SJSA1 (cell line): ENCODE data around the gene PLXNA4. TPM values are rescaled to one million over a fixed set of nuclear protein-coding genes. Genes with fewer than 3 reads are reported as not detected.

Experiments used
- DNase-seq, 2 experiments: peaks; one replicate each; pipeline ENCODE4 v3.0.0-alpha.2; 2015 to 2020; ENCODE audit warnings: low spot score in 2 of 2, low read depth in 1 of 2
- H3K27ac ChIP-seq: fragments of 250-450 bp; sonication (Bioruptor Pico); 2 replicates; pipeline ENCODE4 v1.5.1; 2020; ENCODE audit warnings: mild to moderate bottlenecking, moderate library complexity
- H3K27me3 ChIP-seq: fragments of 250-450 bp; sonication (Bioruptor Pico); replicated peaks from 2 replicates; pipeline ENCODE4 v1.5.1; 2020; ENCODE audit warnings: mild to moderate bottlenecking, moderate library complexity
- H3K36me3 ChIP-seq: fragments of 250-450 bp; sonication (Bioruptor Pico); 2 replicates; pipeline ENCODE4 v1.5.1; 2020; ENCODE audit warnings: mild to moderate bottlenecking
- H3K4me1 ChIP-seq: fragments of 250-450 bp; sonication (Bioruptor Pico); replicated peaks from 2 replicates; pipeline ENCODE4 v1.6.1; 2021; ENCODE audit warnings: mild to moderate bottlenecking
- H3K4me3 ChIP-seq: fragments of 250-450 bp; sonication (Bioruptor Pico); 2 replicates; pipeline ENCODE4 v1.5.1; 2020; ENCODE audit warnings: mild to moderate bottlenecking
- H3K9me3 ChIP-seq: fragments of 250-450 bp; sonication (Bioruptor Pico); replicated peaks from 2 replicates; pipeline ENCODE4 v1.5.1; 2020; ENCODE audit warnings: mild to moderate bottlenecking
- total RNA-seq: library from RNA; depleted of rRNA; stranded (reverse); fragments of >200 nt; shearing (Covaris generic); gene quantifications from 2 replicates; pipeline ENCODE4 v1.2.3, GENCODE V29; 2014

Gene PLXNA4
- total RNA-seq, 1 experiment from 2014 or later: not detected

DNA sequence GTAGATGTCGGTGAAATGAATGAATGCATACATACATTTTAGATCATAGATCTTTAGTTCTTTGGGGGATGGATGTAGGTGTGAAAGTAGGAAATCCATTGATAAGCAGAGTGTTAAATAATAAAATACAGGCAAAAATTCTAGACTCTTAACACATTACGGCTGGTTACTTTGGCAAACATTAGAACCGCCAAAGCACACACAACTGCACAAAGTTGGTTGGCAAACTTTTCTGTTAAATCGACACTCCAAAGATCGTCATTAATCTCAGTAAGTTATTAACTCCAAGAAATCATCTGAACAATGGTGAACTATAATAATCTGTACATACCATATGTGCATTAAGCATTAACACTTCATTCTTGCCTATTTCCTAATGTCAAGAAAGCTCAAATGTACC is 231.2 kb downstream of the PLXNA4 start:
- no peak overlapping the region for H3K4me3 ChIP-seq
- H3K36me3 ChIP-seq: no peaks in the 10 kb centered on the region
- DNase-seq: no peak
- H3K4me1 ChIP-seq: no peaks in the 10 kb centered on the region
- H3K27me3 ChIP-seq: no peaks in the 10 kb centered on the region; the same call in 1 of the 2 replicates
- H3K27ac ChIP-seq: no peak overlapping the region
- H3K9me3 ChIP-seq: no peaks in the 10 kb centered on the region

DNA sequence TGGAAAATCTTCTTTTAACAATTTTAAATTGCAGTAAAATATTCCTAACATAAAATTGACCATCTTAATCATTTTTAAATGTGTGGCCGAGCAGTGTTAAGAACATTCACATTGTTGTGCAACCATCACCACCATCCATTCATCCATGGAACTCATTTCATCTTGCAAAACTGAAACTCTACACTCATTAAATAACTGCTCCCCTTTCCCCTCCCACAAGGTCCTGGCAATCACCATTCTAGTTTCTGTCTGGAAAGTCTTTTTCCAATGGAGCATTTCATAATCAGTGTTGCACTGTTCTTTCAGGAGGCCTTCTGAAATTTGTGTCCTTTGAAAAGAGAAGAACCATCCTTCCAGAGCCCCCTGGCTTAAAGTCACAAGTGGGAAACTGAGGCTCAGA is 233.1 kb downstream of the PLXNA4 start:
- H3K27ac ChIP-seq: no peak overlapping the region
- no peak overlapping the region for H3K4me3 ChIP-seq
- no peaks in the 10 kb centered on the region; the same call in 1 of the 2 replicates for H3K27me3 ChIP-seq
- DNase-seq: no peak
- H3K36me3 ChIP-seq: no peaks in the 10 kb centered on the region
- no peaks in the 10 kb centered on the region for H3K4me1 ChIP-seq
- no peaks in the 10 kb centered on the region for H3K9me3 ChIP-seq

DNA sequence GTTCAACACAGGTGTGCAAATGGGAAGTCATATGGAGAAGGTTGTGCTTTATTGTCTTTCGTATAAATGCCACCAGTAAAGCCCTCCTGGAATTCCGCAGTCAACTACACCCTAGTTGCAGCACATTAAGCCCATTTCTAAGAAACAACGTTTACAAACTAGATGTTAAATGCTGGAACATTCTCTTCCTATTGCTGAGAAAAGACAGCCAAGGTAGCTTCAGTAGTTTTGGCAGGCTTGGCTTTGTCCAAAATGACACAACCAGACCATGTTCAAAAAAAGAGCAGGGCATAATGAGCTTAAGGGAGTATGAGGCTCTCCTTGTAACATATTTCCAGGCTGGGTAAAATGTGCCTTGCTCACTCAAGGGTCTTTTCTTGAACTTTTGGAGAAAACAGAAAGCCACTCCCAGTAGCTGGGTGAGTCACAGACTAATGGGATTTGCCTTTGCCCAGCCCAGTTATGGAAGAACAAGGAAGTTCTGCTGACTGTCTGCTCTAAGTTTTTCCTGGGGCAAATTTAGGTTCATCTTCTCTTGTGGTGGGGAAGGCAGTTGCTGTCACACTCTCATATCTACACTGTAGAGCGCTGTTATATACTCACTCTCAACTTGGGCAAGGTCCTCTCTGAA is 238.7 kb downstream of the PLXNA4 start:
- DNase-seq: no peak
- H3K9me3 ChIP-seq: no peaks in the 10 kb centered on the region
- H3K27ac ChIP-seq: no peak overlapping the region
- no peaks in the 10 kb centered on the region for H3K27me3 ChIP-seq
- H3K4me3 ChIP-seq: no peak overlapping the region
- H3K36me3 ChIP-seq: no peaks in the 10 kb centered on the region
- H3K4me1 ChIP-seq: no peaks in the 10 kb centered on the region

DNA sequence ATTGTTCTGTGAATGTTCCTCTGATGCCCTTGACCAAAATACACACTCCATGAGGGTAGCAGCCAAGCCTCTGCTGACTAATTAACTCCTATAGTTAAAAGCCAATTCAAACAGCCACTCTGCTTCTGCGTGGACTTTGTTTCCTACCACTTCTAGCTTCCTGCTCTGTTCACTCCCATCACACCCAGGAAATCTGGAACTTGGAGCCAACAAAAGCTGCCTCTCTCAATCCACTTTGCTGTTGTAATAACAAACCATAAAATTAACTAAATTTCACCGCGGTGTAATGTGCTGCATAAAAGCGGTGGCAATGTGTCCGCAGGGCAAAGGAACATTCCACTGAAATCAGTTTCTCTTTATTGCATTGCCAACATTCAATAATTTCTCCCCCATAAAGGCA is 239.5 kb downstream of the PLXNA4 start:
- no peak overlapping the region for H3K27ac ChIP-seq
- no peaks in the 10 kb centered on the region for H3K36me3 ChIP-seq
- DNase-seq: no peak
- H3K4me1 ChIP-seq: no peaks in the 10 kb centered on the region
- no peak overlapping the region for H3K4me3 ChIP-seq
- H3K9me3 ChIP-seq: no peaks in the 10 kb centered on the region
- H3K27me3 ChIP-seq: no peaks in the 10 kb centered on the region

DNA sequence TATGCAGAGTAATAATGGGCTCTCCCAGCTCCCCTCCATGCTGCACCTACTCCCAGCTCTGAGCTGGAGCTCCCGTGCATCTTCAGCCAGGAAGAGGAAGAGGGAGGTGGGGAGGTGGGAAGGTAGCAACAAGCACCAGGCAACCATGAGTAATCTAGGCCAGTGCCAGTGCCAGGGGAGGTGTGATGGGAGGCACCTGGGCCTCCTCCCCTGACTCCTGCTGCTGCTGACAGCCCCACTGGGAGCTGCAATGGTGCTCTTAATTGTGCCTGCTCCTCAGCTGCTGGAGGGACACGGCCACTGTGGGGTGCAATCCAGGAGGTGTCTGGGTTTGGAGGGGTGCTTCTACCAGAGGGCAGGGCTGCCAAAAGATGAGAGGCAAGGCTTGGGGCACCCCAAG is 243.0 kb downstream of the PLXNA4 start:
- no peak for DNase-seq
- no peaks in the 10 kb centered on the region for H3K36me3 ChIP-seq
- no peak overlapping the region for H3K27ac ChIP-seq
- H3K4me1 ChIP-seq: no peaks in the 10 kb centered on the region
- H3K27me3 ChIP-seq: no peaks in the 10 kb centered on the region
- H3K4me3 ChIP-seq: no peak overlapping the region
- H3K9me3 ChIP-seq: no peaks in the 10 kb centered on the region

DNA sequence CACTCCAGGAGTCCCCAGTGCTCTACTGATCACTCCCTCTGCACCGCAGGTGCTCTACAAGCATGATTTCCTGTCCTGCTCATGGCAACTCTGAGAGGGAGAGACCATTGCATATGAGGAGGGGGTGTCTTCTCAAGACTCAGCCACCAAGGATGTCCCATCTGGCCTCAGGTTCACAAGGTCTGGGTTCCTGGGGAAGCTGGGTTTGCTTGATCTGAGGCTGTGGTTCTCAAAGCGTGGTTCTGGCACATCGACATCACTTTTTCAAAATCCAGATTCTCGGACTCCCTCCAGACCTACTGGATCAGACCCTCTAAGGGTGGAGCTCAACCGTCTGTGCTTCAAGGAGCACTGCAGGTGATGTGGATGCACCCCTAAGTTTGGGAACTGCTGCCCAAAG is 247.5 kb downstream of the PLXNA4 start:
- no peak for DNase-seq
- no peaks in the 10 kb centered on the region for H3K36me3 ChIP-seq
- no peaks in the 10 kb centered on the region for H3K9me3 ChIP-seq
- no peak overlapping the region for H3K27ac ChIP-seq
- H3K27me3 ChIP-seq: no peaks in the 10 kb centered on the region; the same call in 1 of the 2 replicates
- H3K4me3 ChIP-seq: no peak overlapping the region
- no peaks in the 10 kb centered on the region for H3K4me1 ChIP-seq

DNA sequence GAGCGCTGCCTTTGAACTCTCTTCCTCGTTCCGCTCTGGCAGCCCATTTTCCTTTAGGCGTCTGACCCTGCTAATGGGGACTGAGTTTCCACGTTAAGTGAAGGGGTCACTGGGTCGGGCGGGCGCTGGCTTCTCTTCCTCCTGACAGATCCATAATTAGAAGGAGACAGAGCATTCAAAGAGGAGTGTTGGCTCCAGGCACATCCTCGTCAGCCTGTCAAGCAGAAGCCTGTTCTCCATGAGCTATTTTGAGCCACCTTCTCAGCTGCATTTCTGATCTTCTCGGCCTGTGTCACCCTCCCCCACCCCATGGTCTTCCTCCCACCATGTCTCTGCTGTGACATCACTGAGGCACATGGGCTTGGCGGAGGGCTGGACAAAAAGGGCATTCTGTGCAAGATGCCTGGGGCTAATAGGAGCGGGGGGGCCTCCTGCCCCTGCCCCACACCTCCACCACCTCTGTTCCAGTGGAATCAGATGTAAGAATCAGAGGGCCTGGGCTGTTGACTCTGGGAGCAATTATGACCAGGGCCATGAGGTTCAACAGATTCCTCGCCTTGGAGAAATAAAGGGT is 248.1 kb downstream of the PLXNA4 start:
- no peak for DNase-seq
- Histone ChIP-seq H3K36me3 (no peaks in the 10 kb centered on the region), H3K27me3 (no peaks in the 10 kb centered on the region; the same call in 1 of the 2 replicates), H3K4me1 (no peaks in the 10 kb centered on the region), H3K9me3 (no peaks in the 10 kb centered on the region), H3K27ac (no peak overlapping the region), H3K4me3 (no peak overlapping the region)

DNA sequence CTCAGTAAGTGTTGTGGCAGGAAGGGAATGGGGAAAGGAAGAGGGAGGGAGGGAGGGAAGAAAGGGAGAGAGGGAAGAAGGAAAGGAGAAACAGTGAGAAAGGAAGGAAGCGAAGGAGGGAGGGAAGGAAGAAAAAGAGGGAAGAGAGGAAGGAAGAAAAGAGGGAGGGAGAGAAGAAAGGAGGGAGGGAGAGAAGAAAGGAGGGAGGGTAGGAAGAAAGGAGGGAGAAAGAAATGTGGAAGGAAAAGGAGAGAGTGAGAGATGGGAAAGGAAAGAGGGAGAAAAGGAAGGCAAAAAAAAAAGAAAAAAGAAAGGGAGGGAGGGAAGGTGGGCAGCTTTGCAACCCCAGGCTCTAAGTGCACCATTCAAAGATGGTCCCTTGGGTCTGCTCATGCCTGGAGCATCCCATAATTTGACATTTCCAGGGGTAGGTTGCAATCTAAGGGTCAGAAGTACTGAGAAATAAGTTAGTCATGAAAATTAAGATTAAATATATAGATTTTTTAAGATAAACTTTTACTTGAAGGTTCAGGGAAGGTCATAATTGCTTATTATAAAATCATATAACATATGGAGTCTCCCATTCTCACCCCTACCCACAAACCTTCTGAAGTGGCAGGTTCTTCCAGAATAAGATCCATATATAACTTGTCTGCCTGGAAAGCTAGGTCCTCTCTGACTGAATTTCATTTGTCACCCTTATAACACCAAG is 249.2 kb downstream of the PLXNA4 start:
- Histone ChIP-seq H3K27me3 (no peaks in the 10 kb centered on the region; the same call in 1 of the 2 replicates), H3K4me3 (no peak overlapping the region), H3K9me3 (no peaks in the 10 kb centered on the region), H3K36me3 (no peaks in the 10 kb centered on the region), H3K4me1 (no peaks in the 10 kb centered on the region), H3K27ac (no peak overlapping the region)
- DNase-seq: no peak

DNA sequence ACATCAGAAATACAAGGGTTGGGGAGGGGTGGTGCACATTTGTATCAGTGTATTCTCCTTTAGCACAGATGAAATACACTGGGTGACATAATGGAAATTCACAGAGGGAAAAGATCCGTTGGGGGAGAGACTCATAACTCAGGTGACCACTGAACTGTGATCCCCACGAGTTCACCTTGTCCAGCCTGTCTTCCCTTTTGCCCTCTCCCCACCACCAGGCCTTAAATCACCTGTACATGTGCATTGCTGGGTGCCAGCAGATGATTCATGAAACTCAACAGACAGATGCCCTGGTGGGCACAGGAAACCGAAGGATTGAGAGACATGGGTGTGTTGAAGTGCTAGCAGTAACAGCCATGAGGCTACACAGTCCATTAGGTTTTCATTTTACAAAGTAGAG is 253.3 kb downstream of the PLXNA4 start:
- no peak for DNase-seq
- H3K4me3 ChIP-seq: no peak overlapping the region
- no peak overlapping the region for H3K27ac ChIP-seq
- no peaks in the 10 kb centered on the region for H3K4me1 ChIP-seq
- no peaks in the 10 kb centered on the region for H3K9me3 ChIP-seq
- H3K27me3 ChIP-seq: peaks cover 8% of the 10 kb centered on the region; the same call in 1 of the 2 replicates
- H3K36me3 ChIP-seq: no peaks in the 10 kb centered on the region

DNA sequence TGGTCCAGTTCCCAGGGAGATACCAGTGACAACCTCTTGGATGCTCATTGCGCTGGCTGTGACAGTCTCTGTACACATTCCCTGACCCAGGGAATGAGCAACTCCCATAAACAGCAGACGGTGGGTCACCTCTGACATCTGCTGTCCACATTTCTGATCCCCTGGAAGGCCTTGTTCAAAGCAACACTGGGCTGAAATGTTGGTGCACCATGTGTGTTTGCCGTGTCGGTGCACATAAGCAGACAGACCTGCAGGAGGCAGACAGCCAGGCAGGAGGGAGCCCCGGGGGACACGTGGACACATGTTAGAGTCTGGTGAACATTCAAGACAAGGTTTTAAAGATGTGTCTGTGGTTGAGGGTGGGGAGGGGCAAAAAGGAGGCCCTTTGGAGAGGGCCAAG is 254.9 kb downstream of the PLXNA4 start:
- H3K36me3 ChIP-seq: no peaks in the 10 kb centered on the region
- no peaks in the 10 kb centered on the region for H3K9me3 ChIP-seq
- H3K4me1 ChIP-seq: no peaks in the 10 kb centered on the region
- no peak overlapping the region for H3K4me3 ChIP-seq
- H3K27me3 ChIP-seq: peaks cover 8% of the 10 kb centered on the region; the same call in 1 of the 2 replicates
- no peak overlapping the region for H3K27ac ChIP-seq
- DNase-seq: no peak

DNA sequence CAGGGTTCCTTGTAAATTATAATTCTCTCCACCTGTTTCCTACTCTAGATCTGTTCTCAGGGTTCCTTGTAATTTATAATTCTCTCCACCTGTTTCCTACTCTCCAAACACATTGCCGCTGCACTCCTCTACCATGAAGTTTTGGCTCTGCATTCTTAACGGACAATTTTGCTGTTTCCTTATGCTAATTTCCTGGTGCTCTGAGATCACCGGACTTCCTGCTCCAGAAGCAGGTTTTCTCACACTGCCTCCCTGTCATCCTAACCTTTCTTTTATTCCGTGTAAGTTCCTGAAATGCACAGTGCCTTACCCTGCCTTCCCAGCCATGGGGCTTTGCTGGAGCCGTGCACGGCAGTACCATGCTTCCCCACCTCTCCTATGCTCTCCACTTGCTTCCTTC is 256.8 kb downstream of the PLXNA4 start:
- no peaks in the 10 kb centered on the region for H3K4me1 ChIP-seq
- H3K4me3 ChIP-seq: no peak overlapping the region

DNA sequence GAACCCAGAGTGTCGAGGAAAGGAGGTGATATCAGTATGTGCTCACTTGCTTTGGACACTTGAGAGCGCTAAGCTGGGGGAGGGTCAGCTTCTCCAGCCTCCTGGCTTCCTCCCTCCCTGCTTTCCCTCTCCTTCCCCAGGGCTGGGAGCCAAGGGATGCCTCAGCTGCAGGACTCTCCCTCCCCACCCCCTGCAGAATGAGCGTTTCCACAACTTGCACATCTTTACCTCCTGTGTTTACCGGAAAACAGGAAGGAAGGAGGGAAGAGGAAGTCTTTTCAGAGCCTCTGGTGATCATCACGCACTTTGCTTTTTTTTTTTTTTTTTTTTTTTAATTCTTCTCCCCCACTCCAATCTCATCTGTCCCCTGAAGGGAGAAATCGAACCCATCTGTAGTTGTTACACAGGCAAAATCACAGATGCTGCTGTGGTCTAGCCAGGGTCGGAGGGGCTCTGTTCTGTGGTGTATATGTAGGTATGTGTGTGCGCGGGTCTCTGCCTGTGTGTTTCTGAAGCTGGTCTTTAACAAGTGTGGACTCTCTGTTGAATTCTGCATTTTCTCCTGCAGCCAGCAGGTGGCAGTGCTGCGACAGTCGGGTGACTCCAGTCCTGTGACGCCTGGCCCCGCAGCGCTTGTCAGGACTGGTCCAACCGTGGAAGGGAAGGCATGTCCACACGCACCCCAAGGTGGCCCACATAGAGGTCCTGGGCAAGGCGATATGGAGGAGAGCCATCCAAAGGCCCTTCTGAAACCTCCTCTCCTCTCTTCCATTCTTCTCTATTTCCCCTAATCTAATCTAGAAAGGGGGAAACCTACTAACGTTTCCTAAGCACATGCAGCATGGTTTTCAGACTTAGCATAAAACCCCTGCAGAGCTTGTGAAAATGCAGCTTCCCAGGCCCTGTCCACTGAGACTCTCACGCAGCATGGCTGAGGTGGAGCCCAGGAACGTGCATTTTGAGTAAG is 257.6 kb downstream of the PLXNA4 start:
- H3K4me3 ChIP-seq: no peak overlapping the region
- no peaks in the 10 kb centered on the region for H3K4me1 ChIP-seq

More for the DNA sequence above, 256.8 kb downstream of the PLXNA4 start:
- Histone ChIP-seq H3K27me3 (peaks cover 8% of the 10 kb centered on the region; the same call in 1 of the 2 replicates), H3K9me3 (no peaks in the 10 kb centered on the region), H3K27ac (no peak overlapping the region), H3K36me3 (no peaks in the 10 kb centered on the region)
- DNase-seq: no peak

DNA sequence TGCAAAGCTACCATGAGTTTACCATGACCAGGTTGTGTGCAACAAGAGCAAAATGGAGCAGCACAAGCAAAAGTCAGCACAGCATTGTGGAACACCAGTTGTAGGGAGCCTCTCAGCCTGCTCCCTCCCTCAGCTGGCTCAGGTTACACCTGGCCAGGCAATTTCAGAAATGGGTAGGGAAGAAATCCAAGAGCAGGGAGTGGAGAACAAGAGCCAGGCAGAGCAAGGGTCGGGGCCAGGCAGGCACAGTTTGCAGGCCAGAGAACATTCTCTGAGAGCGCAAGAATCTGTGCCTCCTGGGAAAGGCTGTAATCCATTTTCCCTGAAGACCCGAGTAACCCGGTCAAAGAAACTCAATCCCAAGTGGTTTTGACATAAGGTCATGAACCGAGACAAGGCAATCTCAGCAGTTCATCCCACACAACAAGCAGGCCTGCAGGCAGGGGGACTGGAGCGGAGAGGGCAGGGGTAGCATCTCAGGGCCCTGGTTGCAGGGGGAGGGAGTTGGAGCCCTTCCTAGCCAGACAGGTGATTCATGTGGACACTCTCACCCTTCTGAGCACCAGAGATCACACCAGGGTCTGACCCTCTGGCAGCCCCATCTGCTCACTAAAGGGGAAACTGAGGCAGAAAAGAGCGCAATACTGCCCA is 258.4 kb downstream of the PLXNA4 start:
- no peak for DNase-seq
- Histone ChIP-seq H3K4me1 (no peaks in the 10 kb centered on the region), H3K36me3 (no peaks in the 10 kb centered on the region), H3K9me3 (no peaks in the 10 kb centered on the region), H3K27ac (no peak overlapping the region), H3K4me3 (no peak overlapping the region), H3K27me3 (0 out of 2 replicates have a peak, but pooled peaks cover 8% of the 10 kb centered on the region)

More for the DNA sequence above, 257.6 kb downstream of the PLXNA4 start:
- no peaks in the 10 kb centered on the region for H3K9me3 ChIP-seq
- no peak overlapping the region for H3K27ac ChIP-seq
- 0 out of 2 replicates have a peak, but pooled peaks cover 8% of the 10 kb centered on the region for H3K27me3 ChIP-seq
- no peaks in the 10 kb centered on the region for H3K36me3 ChIP-seq
- peak; percentile 48 to 75 for DNase-seq
